IMR-90 (cell line): ENCODE measurements around the gene RNPEPL1. TPM values are rescaled to one million over a fixed set of nuclear protein-coding genes. Genes with fewer than 3 reads are reported as not detected.

Experiments used
- ATAC-seq: fragments of 200-7000 bp; cut with Tn5 transposase; 2 replicates; pipeline ENCODE4 v1.9.1; 2020; ENCODE audit warnings: low read depth, mild to moderate bottlenecking, moderate library complexity
- BruUV-seq: library from RNA; stranded (reverse); fragments of 400-500 nt; replicated peaks from 2 replicates; lab custom pipeline; 2021; lab: Mats Ljungman, UMichigan
- CTCF ChIA-PET: fragments of 300-600 bp; formaldehyde crosslinking; extraction: SDS; loops from one replicate; lab custom pipeline; 2021; ENCODE audit warnings: antibody characterized with exemption; lab: Yijun Ruan, JAX
- POLR2A ChIA-PET: fragments of 300-600 bp; sonication (Branson Sonifier 250); formaldehyde crosslinking; loops from one replicate; lab custom pipeline; 2022; ENCODE audit warnings: antibody characterized with exemption; ENCODE audit not compliant: unreplicated experiment; lab: Charles Lee
- DNase-seq: peaks from one replicate; pipeline ENCODE4 v3.0.0; 2013
- H2AFZ ChIP-seq: replicated peaks from 2 replicates; pipeline ENCODE3; 2013; ENCODE audit warnings: low read length, mild to moderate bottlenecking; ENCODE audit not compliant: poor library complexity
- H2AK5ac ChIP-seq: 2 replicates; pipeline ENCODE4 v1.6.1; 2013; ENCODE audit warnings: low read depth, low read length, inconsistent platforms
- H2AK9ac ChIP-seq: replicated peaks from 2 replicates; pipeline ENCODE3; 2013; ENCODE audit warnings: mild to moderate bottlenecking, low read depth, low read length, moderate library complexity; ENCODE audit not compliant: poor library complexity
- H2BK120ac ChIP-seq: 2 replicates; pipeline ENCODE4 v1.6.1; 2013; ENCODE audit warnings: low read depth, low read length, inconsistent platforms
- H2BK15ac ChIP-seq: 3 replicates; pipeline ENCODE4 v1.6.1; 2013; ENCODE audit warnings: low read depth, low read length, inconsistent platforms
- H2BK20ac ChIP-seq: 2 replicates; pipeline ENCODE4 v1.6.1; 2013; ENCODE audit warnings: low read depth, mild to moderate bottlenecking, inconsistent platforms, low read length, moderate library complexity
- H2BK5ac ChIP-seq: 2 replicates; pipeline ENCODE4 v1.6.1; 2013; ENCODE audit warnings: mild to moderate bottlenecking, low read depth, low read length, inconsistent platforms; ENCODE audit not compliant: poor library complexity, severe bottlenecking
- H3K14ac ChIP-seq: replicated peaks from 2 replicates; pipeline ENCODE4 v1.6.1; 2013; ENCODE audit warnings: low read depth, low read length, inconsistent platforms
- H3K18ac ChIP-seq: 2 replicates; pipeline ENCODE4 v1.6.1; 2013; ENCODE audit warnings: low read depth, low read length, control low read depth
- H3K23ac ChIP-seq: 2 replicates; pipeline ENCODE4 v1.6.1; 2013; ENCODE audit warnings: low read depth, low read length, inconsistent platforms
- H3K27ac ChIP-seq: 2 replicates; pipeline ENCODE4 v1.5.1; 2013; ENCODE audit warnings: mild to moderate bottlenecking, control low read depth, low read length; ENCODE audit not compliant: insufficient read depth
- H3K27me3 ChIP-seq: 2 replicates; pipeline ENCODE4 v1.6.1; 2013; ENCODE audit warnings: low read length; ENCODE audit not compliant: control insufficient read depth, insufficient read depth
- H3K36me3 ChIP-seq: 2 replicates; pipeline ENCODE4 v1.6.1; 2013; ENCODE audit warnings: low read length, mixed read lengths; ENCODE audit not compliant: control insufficient read depth, insufficient read depth
- H3K4ac ChIP-seq: 2 replicates; pipeline ENCODE4 v1.6.1; 2013; ENCODE audit warnings: low read depth, low read length, inconsistent platforms
- H3K4me1 ChIP-seq: 2 replicates; pipeline ENCODE4 v1.6.1; 2013; ENCODE audit warnings: low read length, mixed read lengths; ENCODE audit not compliant: control insufficient read depth, insufficient read depth
- H3K4me2 ChIP-seq: 2 replicates; pipeline ENCODE4 v1.6.1; 2013; ENCODE audit warnings: low read depth, mild to moderate bottlenecking, control low read depth, low read length, moderate library complexity
- H3K4me3 ChIP-seq: 2 replicates; pipeline ENCODE4 v1.5.1; 2013; ENCODE audit warnings: low read depth, mild to moderate bottlenecking, control low read depth, low read length, moderate library complexity; ENCODE audit not compliant: insufficient read depth
- H3K56ac ChIP-seq: 2 replicates; pipeline ENCODE4 v1.6.1; 2013; ENCODE audit warnings: low read length, inconsistent platforms; ENCODE audit not compliant: insufficient read depth; ENCODE audit errors: extremely low read depth
- H3K79me1 ChIP-seq, 2 experiments: 2 replicates each; pipeline ENCODE4 v1.6.1; 2013; ENCODE audit warnings: low read length in 2 of 2, inconsistent platforms in 1 of 2, low read depth in 1 of 2
- H3K9ac ChIP-seq: 2 replicates; pipeline ENCODE4 v1.6.1; 2013; ENCODE audit warnings: low read depth, low read length, control low read depth
- H3K9me1 ChIP-seq: 2 replicates; pipeline ENCODE4 v1.6.1; 2013; ENCODE audit warnings: low read length, inconsistent platforms; ENCODE audit not compliant: insufficient read depth
- H3K9me3 ChIP-seq: 2 replicates; pipeline ENCODE4 v1.6.1; 2013; ENCODE audit warnings: low read length; ENCODE audit not compliant: control insufficient read depth, insufficient read depth
- H4K20me1 ChIP-seq: 2 replicates; pipeline ENCODE4 v1.6.1; 2013; ENCODE audit warnings: low read length, inconsistent platforms; ENCODE audit not compliant: insufficient read depth
- H4K5ac ChIP-seq: 2 replicates; pipeline ENCODE4 v1.6.1; 2013; ENCODE audit warnings: mild to moderate bottlenecking, low read depth, low read length, control low read depth
- H4K8ac ChIP-seq, 2 experiments: 2 replicates each; pipeline ENCODE4 v1.6.1; 2013; ENCODE audit warnings: low read depth in 2 of 2, low read length in 2 of 2, control low read depth in 1 of 2, inconsistent platforms in 1 of 2
- H4K91ac ChIP-seq: 2 replicates; pipeline ENCODE4 v1.6.1; 2013; ENCODE audit warnings: low read depth, low read length, inconsistent platforms; ENCODE audit not compliant: insufficient read depth
- BHLHE40 ChIP-seq: fragments of 150-350 bp; IDR thresholded peaks from 2 replicates; pipeline ENCODE4 v1.6.1; 2016; ENCODE audit warnings: mild to moderate bottlenecking, low read depth, low read length
- CEBPB ChIP-seq: IDR thresholded peaks from 2 replicates; pipeline ENCODE4 v1.6.1; 2012; ENCODE audit warnings: low read depth, low read length, improper control_type of control experiment
- CHD1 ChIP-seq: IDR thresholded peaks from 2 replicates; pipeline ENCODE4 v1.6.1; 2012; ENCODE audit warnings: low read depth, low read length, improper control_type of control experiment
- FOS ChIP-seq: fragments of 150-350 bp; IDR thresholded peaks from 2 replicates; pipeline ENCODE4 v1.6.1; 2016; ENCODE audit warnings: low read depth, low read length
- MAZ ChIP-seq: IDR thresholded peaks from 2 replicates; pipeline ENCODE4 v1.6.1; 2012; ENCODE audit warnings: low read depth, mild to moderate bottlenecking, low read length, improper control_type of control experiment, moderate library complexity, borderline replicate concordance
- MXI1 ChIP-seq: IDR thresholded peaks from 2 replicates; pipeline ENCODE4 v1.6.1; 2012; ENCODE audit warnings: low read depth, mild to moderate bottlenecking, low read length, moderate library complexity, borderline replicate concordance
- NFE2L2 ChIP-seq: fragments of 150-350 bp; IDR thresholded peaks from 2 replicates; pipeline ENCODE4 v1.6.1; 2016; ENCODE audit warnings: low read depth, mild to moderate bottlenecking, low read length
- POLR2A ChIP-seq: IDR thresholded peaks from 2 replicates; pipeline ENCODE4 v1.6.1; 2012; ENCODE audit warnings: mild to moderate bottlenecking, low read depth, low read length
- RAD21 ChIP-seq: IDR thresholded peaks from 2 replicates; pipeline ENCODE4 v1.6.1; 2012; ENCODE audit warnings: low read length, improper control_type of control experiment
- RCOR1 ChIP-seq: IDR thresholded peaks from 2 replicates; pipeline ENCODE4 v1.6.1; 2012; ENCODE audit warnings: mild to moderate bottlenecking, low read length, improper control_type of control experiment; ENCODE audit not compliant: insufficient replicate concordance
- RFX5 ChIP-seq: IDR thresholded peaks from 2 replicates; pipeline ENCODE4 v1.8.0; 2012; ENCODE audit warnings: low read depth, mild to moderate bottlenecking, low read length, moderate library complexity
- WGBS, 2 experiments: methylation state at CpG; one replicate each; pipeline versions ENCODE4 v1.1.5 to v1.1.7; 2013; ENCODE audit warnings: missing lambda C conversion rate in 2 of 2; ENCODE audit not compliant: insufficient read length in 1 of 2; ENCODE audit errors: extremely low coverage in 2 of 2; 5-methylcytosine and 5-hydroxymethylcytosine counted together
- dilution Hi-C: fragments of 300-500 bp; cut with HindIII; formaldehyde crosslinking; loops from one replicate; pipeline ENCODE4 v1.14.3; 2018; ENCODE audit warnings: low sequenced_read_pairs; ENCODE audit not compliant: unreplicated experiment
- in situ Hi-C: fragments of 300-500 bp; cut with MboI; formaldehyde crosslinking; loops from 3 replicates; pipeline ENCODE4 v1.14.3; 2019; ENCODE audit warnings: low sequenced_read_pairs, inconsistent platforms, mixed read lengths
- intact Hi-C: fragments of 100-400 bp; cut with micrococcal nuclease; formaldehyde crosslinking; loops from 2 replicates; pipeline ENCODE4 v1.10.0; 2022
- polyA plus RNA-seq, 3 experiments: library from polyadenylated mRNA; depleted of rRNA; stranded (reverse); fragments of >200 nt; gene quantifications; 2 replicates each; pipeline ENCODE4 v1.2.3, GENCODE V29; 2012; ENCODE audit warnings: low replicate concordance in 1 of 3
- total RNA-seq: library from RNA; depleted of rRNA; stranded (reverse); fragments of >200 nt; gene quantifications from 2 replicates; pipeline ENCODE4 v1.2.3, GENCODE V29; 2012
- TF ChIP-seq, protein P1 (sequence below): fragments of 150-350 bp; IDR thresholded peaks from 2 replicates; pipeline ENCODE4 v1.6.1; 2017; ENCODE audit warnings: mild to moderate bottlenecking, antibody characterized with exemption, low read length, low read depth
- TF ChIP-seq, protein P2 (sequence below): fragments of 150-350 bp; IDR thresholded peaks from 2 replicates; pipeline ENCODE4 v1.6.1; 2016; ENCODE audit warnings: low read depth, mild to moderate bottlenecking, low read length, moderate library complexity, borderline replicate concordance

RNPEPL1 gene
- total and polyA plus RNA-seq, 2 of the 4 experiments (the other 2 are of a cell fraction), result 3.8 to 18.7 TPM

DNA sequence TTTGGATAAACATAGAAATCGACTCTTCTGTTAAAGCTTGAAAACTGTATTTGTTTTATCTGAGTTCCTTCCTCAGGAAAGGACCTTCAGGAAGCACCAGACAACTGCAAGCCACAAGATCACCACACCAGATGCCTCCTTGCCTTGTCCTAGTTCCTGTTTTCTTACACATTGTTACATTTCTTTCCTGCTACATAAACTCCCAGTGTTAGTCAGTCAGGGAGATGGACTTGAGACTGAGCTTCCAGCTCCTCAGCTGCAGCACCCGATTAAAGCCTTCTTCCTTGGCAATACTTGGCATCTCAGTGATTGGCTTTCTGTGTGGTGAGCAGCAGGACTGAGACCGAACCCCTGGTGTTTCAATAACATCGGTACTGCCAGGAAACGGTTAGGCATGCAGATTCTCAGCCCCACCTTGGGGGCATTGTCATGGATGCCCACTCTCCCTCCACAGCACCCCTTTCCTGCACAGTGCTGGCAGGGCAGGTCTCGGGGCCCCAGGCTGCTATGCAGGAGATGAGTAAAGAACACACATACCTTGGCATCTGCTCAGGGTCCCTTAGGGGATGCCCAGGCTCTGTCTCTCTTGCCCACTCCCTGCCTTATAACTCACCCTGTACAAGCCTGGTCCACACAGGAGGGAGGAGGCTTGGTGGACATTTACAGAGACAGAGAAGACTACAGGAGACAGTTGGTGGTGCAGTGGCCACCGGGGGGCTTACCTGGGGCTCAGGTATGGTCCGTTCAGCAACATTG is 43.1 kb upstream of the RNPEPL1 start:
- Histone ChIP-seq H2BK15ac (no peak overlapping the region), H2AK9ac (no peak overlapping the region), H3K36me3 (peaks cover 15% of the 10 kb centered on the region; the same call in 1 of the 2 replicates), H2BK120ac (no peak overlapping the region), H3K14ac (no peak overlapping the region), H3K4ac (no peak overlapping the region), H3K4me3 (no peak overlapping the region), H4K20me1 (no peaks in the 10 kb centered on the region), H3K27ac (no peak overlapping the region), H3K4me1 (no peaks in the 10 kb centered on the region), H3K27me3 (no peaks in the 10 kb centered on the region), H4K8ac (no peak overlapping the region), H3K9me3 (peaks cover 19% of the 10 kb centered on the region), H3K23ac (no peak overlapping the region), H3K56ac (no peak overlapping the region), H4K91ac (no peak overlapping the region), H3K79me1 (no peaks in the 10 kb centered on the region; a peak in 1 of 4 replicates), H2AFZ (no peak overlapping the region), H3K9me1 (no peaks in the 10 kb centered on the region; the same call in 1 of the 2 replicates), H2BK5ac (no peak overlapping the region), H2BK20ac (no peak overlapping the region), H3K9ac (no peak overlapping the region), H4K5ac (no peak overlapping the region), H3K4me2 (no peak overlapping the region), H2AK5ac (no peak overlapping the region), H3K18ac (no peak overlapping the region)
- no TSS peak for BruUV-seq
- DNase-seq (no peak), ATAC-seq (no peak)
- in situ Hi-C loops (no loop called here), intact Hi-C loops (no loop called here), dilution Hi-C loops (no loop called here)
- ChIA-PET CTCF (no interaction called here), POLR2A (no interaction called here)
- 83% methylated on average over 1 of the region's 8 CpGs; no CpG with 5 or more reads in 1 of the 2 experiments for WGBS, 2 experiments
- TF ChIP-seq MXI1, result no peak
- TF ChIP-seq BHLHE40, result no peak
- TF ChIP-seq, protein P1, sequence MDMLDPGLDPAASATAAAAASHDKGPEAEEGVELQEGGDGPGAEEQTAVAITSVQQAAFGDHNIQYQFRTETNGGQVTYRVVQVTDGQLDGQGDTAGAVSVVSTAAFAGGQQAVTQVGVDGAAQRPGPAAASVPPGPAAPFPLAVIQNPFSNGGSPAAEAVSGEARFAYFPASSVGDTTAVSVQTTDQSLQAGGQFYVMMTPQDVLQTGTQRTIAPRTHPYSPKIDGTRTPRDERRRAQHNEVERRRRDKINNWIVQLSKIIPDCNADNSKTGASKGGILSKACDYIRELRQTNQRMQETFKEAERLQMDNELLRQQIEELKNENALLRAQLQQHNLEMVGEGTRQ, result no peak
- no peak for TF ChIP-seq CHD1
- no peak for TF ChIP-seq POLR2A
- no peak for TF ChIP-seq FOS
- TF ChIP-seq CEBPB, result no peak
- TF ChIP-seq MAZ, result no peak
- TF ChIP-seq RAD21, result no peak
- TF ChIP-seq NFE2L2, result no peak
- TF ChIP-seq RCOR1, result no peak
- TF ChIP-seq RFX5, result no peak
- TF ChIP-seq, protein P2, sequence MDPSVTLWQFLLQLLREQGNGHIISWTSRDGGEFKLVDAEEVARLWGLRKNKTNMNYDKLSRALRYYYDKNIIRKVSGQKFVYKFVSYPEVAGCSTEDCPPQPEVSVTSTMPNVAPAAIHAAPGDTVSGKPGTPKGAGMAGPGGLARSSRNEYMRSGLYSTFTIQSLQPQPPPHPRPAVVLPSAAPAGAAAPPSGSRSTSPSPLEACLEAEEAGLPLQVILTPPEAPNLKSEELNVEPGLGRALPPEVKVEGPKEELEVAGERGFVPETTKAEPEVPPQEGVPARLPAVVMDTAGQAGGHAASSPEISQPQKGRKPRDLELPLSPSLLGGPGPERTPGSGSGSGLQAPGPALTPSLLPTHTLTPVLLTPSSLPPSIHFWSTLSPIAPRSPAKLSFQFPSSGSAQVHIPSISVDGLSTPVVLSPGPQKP, result no peak
